Islet of Langerhans (tissue), 1 donor: ENCODE results near the gene IFI6.

ENCODE experiments used
- FAIRE-seq: peaks from one replicate; lab custom pipeline; 2011; peaks lifted over from hg19 to GRCh38; lab: Jason Lieb, UNC

The IFI6 gene

DNA sequence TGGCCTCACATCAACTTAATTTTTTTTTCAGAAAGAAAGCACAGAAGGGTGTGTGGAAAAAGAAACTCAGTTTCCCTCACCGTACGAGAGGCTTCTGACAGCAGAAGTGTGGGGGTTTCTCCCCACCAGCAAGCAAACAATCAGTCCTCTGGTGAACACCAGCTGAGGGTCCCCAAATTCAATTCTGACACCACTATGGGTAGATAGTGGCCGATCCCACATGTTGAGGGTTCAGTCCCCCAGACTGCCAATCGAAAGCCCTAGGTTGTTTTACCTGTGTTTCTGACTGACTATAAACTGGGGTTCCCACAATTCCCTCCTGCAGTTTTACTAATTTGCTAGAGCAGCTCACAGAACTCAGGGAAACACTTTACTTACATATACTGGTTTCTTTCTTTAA lies 2.1 kb downstream of the IFI6 start:
- FAIRE-seq = no peak

DNA sequence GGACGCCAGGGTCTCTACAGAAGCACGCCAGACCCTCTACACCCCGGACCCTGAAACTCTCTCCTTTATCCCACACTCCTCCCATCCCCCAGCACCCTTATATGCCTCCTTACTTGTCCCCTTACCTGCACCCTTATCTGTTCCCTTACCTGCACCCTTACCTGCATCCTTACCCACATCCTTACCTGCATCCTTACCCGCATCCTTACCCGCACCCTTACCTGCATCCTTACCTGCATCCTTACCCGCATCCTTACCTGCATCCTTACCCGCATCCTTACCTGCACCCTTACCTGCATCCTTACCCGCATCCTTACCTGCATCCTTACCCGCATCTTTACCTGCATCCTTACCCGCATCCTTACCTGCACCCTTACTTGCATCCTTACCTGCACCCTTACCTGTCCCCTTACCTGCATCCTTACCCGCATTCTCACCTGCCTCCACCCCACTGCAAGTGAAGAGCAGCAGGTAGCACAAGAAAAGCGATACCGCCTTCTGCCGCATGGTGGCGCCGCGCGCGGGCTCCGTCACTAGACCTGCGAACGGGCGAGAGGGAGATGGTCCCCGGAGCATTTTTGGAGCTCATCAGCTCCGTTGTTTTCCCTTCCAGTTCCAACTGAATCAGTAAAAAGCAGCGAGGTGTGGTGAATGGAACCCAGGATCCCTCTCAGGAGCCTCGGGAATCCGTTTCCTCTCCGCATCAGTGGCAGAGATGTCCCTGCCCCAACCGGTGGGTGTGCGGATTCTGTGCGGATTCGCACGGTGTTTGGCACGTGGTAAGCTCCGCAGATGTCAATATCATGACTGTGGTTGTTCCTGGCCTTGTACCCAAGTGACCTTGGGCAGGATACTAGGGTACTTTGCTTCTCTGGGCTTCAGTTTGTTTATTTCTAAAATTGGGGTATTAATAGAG lies 2.9 kb downstream of the IFI6 start:
- no peak for FAIRE-seq

DNA sequence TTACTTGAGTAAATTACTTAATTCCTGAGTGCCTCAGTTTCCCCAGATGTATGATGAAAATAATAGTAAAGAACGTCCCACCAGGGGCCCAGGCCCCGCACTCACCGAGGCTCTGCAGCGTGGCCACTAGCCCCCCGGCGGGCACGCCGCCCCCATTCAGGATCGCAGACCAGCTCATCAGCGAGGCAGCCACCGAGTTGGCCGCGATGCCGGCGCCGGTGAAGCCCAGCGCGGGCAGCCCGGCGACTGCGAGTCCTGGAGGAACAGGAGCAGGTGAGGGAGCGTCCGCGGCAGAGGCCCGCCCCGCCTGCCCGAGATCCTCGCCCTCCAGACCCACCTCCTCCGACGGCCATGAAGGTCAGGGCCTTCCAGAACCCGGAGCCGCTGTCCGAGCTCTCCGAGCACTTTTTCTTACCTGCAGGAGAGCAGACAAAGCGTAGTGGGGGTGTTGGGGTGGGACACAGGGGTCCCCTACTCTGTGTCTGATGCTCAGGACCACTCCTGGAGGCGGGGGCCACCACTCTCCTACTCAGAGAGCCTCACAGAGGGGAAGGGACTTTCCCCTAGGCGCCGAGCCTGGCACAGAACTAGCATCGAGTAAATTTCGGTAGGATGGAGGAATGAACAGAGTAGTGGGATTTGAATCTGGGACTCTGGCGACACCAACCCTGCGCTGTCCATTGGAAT lies 3.7 kb downstream of the IFI6 start:
- no peak for FAIRE-seq

DNA sequence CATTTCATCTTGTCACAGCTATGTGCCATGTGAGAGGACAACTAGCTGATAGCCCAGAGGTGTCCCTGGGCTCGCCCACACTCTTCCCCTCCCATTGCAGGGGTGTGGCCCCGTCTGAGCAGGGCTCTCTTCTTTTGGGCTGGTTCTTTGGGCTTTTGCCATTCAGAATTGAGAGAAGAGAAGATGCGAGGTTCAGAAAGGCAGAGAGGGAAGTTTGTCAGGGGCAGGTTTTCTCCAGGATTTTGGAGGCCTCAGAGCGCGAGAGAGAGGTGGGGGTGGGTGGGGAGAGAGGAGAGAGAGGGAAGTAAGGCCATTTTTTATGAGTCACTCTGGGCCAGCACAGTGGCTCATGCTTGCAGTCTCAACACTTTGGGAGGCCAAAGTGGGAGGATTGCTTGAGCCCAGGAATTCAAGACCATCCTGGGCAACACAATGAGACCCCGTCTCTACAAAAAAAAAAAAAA lies 5.2 kb downstream of the IFI6 start:
- FAIRE-seq = no peak

DNA sequence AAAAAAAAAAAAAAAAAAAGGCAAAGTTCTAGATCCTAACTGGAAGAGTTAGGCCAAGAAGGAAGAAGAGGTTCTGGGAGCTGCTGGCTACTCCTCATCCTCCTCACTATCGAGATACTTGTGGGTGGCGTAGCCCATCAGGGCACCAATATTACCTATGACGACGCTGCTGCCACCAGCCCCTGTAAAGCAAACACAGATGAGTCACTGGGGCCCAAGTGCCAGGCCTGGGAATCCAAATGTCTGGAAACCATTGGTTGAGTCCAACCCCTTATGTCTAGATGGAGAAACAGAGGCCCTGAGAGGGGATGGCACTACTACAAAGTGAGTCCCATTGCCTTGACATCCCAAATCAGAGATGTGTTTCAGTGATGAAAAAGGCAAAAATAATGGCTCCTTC lies 5.7 kb downstream of the IFI6 start:
- FAIRE-seq = no peak

DNA sequence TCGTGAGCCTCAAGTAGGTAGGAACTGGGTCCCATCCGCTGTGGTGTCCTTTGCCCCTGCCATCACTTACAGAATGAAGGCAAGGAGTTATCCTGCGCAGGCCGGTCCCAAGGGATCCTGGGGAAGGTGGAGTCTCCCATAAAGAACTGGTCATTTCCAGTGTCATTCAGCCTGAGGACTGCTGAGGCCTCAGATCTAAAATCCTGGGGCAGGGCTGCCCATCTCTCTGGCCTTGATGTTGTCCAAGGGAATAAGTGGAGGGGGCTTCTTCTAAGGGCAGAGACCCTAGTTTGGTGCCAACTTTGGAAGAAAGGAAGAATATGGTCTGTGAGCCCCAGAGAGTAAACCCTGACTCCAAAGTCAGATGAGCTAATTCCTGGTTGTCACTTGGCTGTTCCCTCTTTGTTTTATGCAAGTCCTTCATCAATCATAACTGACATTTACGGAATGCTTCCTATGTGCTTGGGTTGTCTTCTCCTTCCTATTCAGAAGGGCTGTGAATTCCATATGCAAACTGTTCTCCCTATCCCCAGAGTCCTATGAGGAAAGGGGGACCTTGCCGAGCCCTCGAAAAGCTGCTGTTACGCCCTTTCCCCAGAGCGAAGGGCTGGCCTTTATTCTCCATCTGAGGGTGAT lies 6.9 kb downstream of the IFI6 start:
- FAIRE-seq = no peak

DNA sequence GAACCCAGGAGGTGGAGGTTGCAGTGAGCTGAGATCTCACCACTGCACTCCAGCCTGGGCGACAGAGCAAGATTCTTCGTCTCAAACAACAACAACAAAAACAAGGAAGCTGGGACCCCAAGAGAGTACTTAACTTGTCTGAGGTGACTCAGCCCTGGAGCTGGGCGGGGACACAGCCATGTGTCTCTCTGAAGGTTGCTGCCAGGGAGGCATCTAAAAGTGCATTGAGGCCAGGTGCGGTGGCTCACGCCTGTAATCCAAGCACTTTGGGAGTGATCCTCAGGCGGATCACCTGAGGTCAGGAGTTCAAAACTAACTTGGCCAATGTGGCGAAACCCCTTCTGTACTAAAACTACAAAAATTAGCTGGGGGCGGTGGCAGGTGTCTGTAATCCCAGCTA lies 7.7 kb downstream of the IFI6 start:
- no peak for FAIRE-seq

DNA sequence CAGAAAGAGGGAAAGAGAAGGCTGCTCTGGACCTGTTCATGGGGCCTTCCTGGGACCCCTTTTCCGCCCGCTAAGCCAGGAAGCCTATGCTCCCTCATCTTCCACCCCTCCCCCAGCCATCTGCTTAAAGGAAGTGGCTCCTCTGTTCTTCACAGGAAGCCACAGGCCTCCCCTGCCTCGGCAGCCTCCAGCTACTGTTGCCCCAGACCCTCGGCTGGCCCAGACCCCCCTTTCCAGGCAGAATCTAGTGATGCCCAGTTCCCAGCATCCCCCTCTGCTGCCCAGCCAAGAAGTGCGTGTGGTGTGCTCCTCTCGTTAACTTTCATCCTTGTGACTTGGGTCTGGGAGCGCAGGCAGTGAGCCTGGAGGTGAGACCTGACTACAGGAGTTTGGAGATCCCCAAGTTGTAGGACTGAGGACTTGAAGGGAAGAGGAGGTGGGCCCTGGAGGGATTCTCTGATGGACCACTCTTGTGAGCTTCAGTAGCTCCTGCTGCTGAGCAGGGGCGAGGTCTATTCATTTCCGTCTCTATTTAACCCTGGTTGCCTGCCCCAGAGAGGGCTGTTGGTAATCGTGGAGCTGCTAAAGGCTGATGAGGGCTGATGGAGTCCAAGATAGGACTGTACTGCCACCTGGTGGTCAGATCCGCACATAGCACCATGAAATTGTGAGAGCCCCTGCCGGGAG lies 9.1 kb downstream of the IFI6 start:
- no peak for FAIRE-seq

DNA sequence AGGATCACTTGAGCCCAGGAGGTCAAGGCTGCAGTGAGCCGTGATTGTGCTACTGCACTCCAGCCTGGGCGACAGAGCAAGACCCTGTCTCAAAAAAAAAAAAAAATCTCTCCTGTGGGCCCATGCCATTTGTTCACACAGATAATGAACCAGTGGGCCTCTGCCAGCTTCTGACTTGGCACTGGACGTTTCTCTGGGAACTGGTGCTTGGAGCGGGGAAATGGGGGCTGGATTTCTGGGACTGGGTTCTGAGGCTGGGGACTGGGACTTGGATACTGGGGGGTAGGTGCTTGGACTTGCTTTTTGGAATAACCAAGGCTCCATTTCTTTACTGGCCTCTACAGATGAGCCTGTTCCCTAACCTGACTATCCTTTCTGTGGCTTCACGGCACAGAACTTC lies 9.7 kb downstream of the IFI6 start:
- FAIRE-seq = no peak

DNA sequence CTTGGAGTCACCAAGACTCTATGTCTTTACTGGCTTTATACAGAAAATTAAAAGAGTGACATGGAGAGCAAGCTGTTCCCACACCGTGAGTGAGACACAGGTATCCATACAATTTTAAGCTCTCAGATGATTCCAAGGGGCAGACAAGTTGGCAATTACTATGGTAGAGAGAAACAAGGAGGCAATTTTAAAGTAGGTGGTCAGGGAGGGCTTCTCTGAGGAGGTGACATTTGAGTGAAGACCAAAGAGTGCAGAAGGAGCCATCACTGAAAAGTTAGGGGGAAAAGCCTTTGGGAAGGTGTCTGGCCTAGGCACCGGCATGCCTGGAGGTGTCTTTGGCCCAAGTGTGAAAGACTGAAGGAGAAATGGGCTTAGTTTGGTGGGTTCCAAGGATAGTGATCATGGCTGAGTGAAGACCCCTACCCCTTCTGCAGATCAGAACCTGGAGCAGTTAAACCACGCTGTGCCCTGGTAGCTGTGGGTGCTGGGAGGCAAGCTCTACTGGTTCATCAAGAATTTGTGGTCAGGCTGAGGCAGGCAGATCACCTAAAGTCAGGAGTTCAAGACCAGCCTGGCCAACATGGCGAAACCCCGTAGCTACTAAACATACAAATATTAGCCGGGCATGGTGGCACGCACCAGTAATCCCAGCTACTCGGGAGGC lies 10.4 kb downstream of the IFI6 start:
- no peak for FAIRE-seq

DNA sequence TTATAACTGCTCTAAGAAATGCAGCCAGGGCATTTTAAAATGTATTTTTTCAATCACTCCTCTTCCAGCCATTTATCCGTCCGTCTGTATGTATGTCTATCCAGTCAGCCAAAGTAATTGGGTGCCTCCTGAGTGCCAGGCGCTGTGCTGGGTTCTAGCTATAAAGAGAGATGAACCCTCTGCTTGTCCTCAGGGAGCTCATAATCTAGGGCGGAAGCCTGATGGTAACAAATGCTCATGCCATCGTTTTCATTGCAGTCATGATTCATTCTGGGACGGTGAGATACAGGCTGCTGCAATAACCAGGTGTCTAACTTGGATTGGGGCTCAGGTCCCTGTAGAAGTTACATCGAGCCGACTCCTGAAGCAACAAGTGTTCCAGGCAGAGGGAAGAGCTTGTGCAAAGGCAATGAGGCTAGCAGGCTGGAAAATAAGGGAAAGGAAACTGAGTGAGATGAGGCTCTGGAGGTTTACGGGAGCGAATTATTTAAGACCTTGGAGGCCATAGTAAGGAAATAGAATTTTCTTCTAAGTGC lies 11.6 kb downstream of the IFI6 start:
- no peak for FAIRE-seq

DNA sequence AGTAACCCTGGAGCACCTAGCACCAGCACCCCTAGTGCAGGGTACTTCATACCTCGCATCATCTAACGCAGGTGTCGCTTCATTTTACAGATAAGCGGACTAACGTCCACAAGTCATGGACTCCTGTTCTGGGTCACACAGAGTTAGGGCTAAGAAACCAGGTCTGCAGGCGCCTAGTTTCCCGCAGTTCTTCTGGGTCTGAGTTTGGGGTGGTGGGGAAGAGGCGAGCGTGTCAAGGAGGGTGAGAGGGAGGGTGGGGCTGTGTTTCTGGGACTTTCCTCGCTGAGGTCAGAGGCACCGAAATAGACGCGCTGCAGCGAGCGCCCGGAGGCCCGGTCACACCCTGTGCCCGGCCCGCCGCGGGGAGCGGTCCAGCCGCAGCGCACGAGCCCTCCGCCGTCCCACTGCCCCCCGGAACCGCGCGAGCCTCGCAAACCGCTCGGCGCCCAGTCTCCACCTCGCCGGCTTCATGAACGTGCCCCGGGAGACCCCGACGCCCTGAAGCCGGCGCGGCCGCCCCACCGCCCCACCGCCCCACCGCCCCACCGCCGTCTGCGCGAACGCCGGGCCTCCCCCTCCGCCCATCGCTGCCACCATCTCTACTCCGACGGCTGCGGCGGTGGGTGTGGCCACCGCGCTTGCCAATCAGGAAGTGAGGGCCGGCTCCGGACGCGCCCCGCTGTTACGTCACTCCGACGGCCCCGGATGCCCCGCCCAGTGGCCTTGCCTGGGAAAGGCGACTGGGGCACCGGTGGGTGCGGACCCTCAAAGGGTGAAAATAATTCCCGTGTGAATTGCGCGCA lies 12.3 kb downstream of the IFI6 start:
- FAIRE-seq = no peak

DNA sequence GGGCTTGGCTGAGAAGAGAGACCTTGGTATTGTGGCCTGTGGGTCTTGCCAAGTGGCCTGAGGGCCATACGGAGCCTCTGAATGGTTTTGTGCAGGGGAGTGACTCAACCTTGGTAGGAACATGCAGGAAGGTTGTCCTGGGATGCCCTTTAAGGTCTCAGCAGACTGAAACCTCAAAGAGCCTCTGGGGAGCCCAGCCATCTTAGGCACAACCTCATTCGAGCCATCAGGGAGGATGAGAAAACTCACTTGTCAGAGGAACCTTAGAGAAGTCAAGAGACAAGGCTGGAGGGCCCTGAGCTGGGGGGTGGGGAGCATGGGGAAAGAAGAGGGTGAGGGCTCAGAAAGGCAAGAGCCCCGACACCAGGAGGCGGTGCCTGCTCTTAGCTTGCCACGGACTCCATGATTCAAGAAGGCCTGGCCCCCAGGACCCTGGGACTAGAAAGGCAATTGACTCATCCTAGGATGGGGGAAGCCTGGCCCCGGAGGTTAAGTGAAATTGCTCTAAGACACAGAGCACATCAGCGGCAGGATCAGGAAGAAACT lies 13.0 kb downstream of the IFI6 start:
- no peak for FAIRE-seq

DNA sequence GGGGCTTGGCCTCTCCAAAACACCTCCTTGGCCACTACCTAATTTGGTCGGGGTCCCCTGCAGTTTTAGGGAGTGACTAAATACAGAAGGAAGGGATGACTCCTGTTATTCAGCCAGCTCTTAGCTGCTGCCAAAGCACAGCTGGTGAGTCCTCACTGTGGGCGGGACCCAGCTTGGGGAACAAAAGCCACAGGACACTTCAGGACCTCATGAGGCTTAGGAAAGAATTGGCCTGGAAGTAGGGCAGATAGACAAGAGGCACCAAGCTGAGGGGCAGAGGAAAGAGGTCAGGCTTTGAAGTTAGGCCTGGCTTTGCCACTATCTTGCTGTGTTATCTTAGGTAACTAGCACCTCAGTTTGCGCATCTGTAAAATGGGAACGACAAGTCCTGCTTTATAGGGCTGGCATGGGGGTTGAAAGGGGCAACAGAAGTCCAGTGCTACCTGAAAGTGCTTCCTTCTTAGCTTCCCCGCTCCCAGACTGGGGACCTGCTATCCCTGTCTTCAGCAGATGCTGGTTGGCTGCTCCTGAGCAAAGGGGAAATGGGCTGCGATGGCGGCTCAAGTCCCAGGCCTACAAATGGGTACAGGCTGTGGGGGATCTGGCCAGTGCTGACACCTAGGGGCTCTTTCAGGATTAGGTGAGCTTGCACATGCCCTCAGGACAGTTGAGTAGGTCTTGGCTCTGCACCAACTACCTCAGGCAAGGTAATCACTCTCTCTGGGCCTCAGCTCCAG lies 15.7 kb downstream of the IFI6 start:
- no peak for FAIRE-seq

DNA sequence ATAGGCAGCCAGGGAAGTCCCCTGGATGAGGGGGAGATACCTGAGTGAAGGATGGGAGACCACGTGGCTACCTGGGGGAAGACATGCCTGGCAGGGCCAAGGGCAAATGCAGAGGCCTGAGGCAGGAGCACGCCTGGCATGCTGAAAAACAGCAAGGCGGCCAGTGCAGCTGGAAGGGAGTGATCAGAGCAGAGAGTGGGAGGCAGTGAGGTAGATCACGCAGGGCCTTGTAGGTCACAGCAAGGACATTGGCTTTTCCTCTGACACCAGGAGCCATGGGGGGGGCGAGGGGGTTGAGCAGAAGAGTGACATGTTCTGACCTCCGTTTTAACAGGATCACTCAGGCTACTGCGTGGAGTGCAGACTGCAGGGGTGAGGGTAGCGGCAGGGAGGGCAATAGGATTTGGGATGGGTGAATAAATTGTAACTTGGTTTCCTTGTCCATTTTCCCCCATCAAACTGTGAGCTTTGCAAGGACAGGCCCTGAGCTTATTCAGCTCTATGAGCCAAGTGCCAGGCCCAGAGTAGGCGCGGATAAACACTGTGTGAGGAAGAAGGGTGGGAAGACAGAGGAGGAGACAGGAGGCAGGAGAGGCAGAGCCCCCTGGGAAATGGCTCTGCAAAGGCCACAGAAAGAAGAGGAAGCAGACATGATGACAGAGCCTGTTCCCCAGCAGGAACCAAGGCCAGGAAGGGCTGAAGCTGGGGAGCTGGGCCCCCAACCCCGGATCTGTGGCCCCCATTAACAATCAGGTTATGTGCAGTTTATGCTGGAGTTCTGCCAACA lies 16.6 kb downstream of the IFI6 start:
- FAIRE-seq = no peak

DNA sequence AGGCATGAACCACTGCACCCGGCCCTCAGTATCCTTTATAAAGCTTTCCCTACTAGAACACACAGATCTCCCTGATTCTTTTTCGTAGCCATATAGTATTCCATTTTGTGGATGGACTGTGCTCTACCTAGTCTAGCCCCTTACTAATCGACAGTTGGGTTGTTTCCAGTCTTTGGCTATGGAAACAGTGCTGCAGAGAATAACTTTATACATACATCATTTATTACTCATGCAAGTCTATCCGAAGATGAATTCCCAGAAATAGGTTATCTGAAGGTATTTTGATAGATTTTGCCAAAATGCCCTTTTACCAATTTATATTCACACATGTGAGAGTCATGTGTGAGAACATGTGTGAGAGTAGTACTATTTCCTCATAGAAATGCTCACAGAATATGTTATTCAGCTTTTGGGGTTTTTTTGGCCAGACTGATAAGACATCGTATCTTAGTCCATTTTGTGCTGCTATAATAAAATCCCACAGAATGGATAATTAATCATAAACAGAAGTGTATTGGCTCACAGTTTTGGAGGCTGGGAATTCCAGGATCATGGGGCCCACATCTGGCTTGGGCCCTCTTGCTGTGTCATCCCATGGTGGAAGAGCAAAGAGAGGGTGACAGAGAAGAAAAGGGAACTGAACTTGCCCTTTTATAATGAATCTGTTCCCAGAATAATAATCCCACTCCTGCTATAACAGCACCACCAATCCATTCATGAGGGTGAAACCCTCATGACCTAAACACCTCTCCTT lies 19.7 kb downstream of the IFI6 start:
- no peak for FAIRE-seq

DNA sequence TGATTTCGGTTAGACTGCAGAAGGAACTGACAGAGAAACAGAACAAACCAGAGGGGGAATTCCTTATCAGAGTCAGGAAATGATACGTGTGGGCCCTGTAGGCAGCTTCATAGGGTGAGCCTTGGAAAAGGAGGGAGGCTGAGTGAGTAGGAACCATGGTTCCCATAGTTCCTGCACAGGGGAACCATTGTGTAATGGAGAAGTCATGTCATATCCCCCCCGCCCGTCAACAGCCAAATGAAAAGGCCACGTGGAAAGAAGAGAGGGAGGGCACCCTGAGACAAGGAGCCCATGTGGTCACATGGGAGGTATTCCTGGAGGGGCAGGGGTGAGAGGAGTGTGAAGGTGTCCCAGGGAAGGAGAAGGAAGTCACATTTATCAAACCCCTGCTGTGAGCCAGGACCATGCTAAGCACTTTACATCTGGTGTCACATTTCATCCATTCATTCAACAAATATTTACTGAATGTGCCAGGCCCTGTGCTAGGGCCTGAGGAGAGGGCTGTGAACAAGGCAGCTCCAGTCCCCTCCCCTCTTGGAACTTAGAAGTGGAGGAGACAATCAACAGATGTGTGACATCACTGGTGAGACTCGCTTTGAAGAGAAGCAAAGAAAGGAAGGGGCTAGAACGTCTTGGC lies 21.3 kb downstream of the IFI6 start:
- FAIRE-seq = no peak

DNA sequence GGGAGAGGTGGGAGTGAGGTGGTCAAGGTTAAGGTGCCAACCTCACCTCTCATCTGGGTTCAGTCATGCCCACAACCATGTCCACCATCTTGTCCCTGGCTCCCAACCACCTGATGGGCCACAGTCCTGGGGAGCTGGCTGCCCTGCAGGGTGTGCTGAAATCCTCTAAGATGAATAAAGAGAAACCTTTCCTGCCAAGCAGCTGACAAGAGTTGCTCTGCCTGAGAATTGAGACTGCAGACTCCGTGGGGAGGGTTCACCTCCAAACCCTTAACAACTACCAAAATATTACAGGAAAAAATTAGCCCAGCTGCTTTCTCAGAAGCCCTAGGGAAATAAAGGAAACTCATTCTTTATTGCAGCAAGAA lies 21.8 kb downstream of the IFI6 start:
- no peak for FAIRE-seq
